Hepatocyte (in vitro differentiated cells): Measurements from ENCODE around the gene EVI2B.

ENCODE experiments used
- EZH2 ChIP-seq: fragments of 200-600 bp; sonication (generic); IDR thresholded peaks from 2 replicates; pipeline ENCODE4 v1.6.1; 2016; ENCODE audit warnings: antibody characterized with exemption, mild to moderate bottlenecking, borderline replicate concordance
- EZH2phosphoT487 ChIP-seq: fragments of 200-600 bp; sonication (generic); IDR thresholded peaks from one replicate; pipeline ENCODE4 v1.6.1; 2018; ENCODE audit warnings: antibody characterized with exemption, mild to moderate bottlenecking, low read depth, moderate library complexity; ENCODE audit not compliant: unreplicated experiment, severe bottlenecking
- TF ChIP-seq, protein P1 (sequence below): fragments of 200-600 bp; sonication (generic); IDR thresholded peaks from 2 replicates; pipeline ENCODE4 v1.5.1; 2016; ENCODE audit warnings: antibody characterized with exemption, mild to moderate bottlenecking; ENCODE audit not compliant: poor library complexity

DNA sequence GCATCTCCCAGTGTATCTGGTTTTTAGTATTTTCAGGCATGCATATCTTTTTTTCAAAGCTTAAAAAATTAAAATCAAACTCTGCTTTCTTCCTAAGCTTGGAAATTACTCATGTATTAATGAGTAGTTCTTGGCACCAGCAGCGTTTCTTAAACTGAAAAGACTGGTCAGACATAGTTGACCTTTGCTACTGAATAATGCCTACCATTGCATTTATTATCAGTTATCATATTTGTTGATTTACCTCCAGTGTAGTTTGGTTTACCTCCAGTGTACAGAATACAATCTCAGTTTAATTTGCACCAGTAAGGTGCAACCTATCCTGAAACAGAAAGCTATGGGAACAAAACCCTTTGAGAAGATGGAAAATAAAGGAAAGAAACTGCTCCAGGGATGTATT is 42.1 kb upstream of the EVI2B start:
- TF ChIP-seq, protein P1, sequence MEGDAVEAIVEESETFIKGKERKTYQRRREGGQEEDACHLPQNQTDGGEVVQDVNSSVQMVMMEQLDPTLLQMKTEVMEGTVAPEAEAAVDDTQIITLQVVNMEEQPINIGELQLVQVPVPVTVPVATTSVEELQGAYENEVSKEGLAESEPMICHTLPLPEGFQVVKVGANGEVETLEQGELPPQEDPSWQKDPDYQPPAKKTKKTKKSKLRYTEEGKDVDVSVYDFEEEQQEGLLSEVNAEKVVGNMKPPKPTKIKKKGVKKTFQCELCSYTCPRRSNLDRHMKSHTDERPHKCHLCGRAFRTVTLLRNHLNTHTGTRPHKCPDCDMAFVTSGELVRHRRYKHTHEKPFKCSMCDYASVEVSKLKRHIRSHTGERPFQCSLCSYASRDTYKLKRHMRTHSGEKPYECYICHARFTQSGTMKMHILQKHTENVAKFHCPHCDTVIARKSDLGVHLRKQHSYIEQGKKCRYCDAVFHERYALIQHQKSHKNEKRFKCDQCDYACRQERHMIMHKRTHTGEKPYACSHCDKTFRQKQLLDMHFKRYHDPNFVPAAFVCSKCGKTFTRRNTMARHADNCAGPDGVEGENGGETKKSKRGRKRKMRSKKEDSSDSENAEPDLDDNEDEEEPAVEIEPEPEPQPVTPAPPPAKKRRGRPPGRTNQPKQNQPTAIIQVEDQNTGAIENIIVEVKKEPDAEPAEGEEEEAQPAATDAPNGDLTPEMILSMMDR: no peak
- TF ChIP-seq EZH2: no peak
- TF ChIP-seq EZH2phosphoT487: no peak
